22Rv1 (cell line): ENCODE data around the gene FGGY.

Experiments used
- CTCF ChIP-seq: fragments of 450-650 bp; IDR thresholded peaks from 2 replicates; pipeline ENCODE4 v1.5.1; 2017; ENCODE audit warnings: mild to moderate bottlenecking
- ZFX ChIP-seq: fragments of 450-650 bp; IDR thresholded peaks from 2 replicates; pipeline ENCODE4 v1.6.1; 2017; ENCODE audit warnings: antibody characterized with exemption, borderline replicate concordance

- no peak for TF ChIP-seq CTCF
- TF ChIP-seq ZFX, result no peak
Observed at GRCh38 chr1:59733443-59734141, 436.7 kb downstream of the FGGY start.
